HFF-Myc (cell line): ENCODE data around the gene NUBP2.

Experiments used
- DNase-seq: peaks from one replicate; pipeline ENCODE4 v3.0.0-alpha.2; 2011; ENCODE audit warnings: low read depth; ENCODE audit errors: extremely low read depth
- H3K4me3 ChIP-seq: replicated peaks from 2 replicates; pipeline ENCODE4 v1.5.1; 2011; ENCODE audit warnings: low read depth, mild to moderate bottlenecking, control low read depth, low read length
- CTCF ChIP-seq: IDR thresholded peaks from 2 replicates; pipeline ENCODE4 v1.5.1; 2012; ENCODE audit warnings: mild to moderate bottlenecking, low read depth, low read length, control low read depth; ENCODE audit errors: missing control alignments

The NUBP2 gene

GRCh38 chr16:1764971-1765370, 17.8 kb upstream of the NUBP2 start:
- no peak for DNase-seq
- TF ChIP-seq CTCF = no peak
- no peak overlapping the region for H3K4me3 ChIP-seq

GRCh38 chr16:1765826-1766225, 16.9 kb upstream of the NUBP2 start:
- DNase-seq = no peak
- no peak overlapping the region for H3K4me3 ChIP-seq
- TF ChIP-seq CTCF = no peak

DNA sequence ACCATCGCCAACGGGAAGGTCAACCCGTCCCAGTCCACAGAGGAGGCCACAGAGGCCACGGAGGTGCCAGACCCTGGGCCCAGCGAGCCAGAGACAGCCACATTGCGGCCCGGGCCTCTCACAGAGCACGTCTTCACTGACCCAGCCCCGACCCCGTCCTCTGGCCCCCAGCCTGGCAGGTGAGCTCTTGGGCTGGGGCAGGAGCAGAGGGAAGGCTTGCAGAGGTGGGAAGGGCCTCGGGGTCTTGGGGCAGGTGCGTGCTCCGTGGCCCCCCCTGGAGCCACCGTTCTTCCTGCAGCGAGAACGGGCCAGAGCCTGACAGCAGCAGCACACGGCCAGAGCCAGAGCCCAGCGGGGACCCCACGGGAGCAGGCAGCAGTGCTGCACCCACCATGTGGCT, 16.5 kb upstream of the NUBP2 start:
- H3K4me3 ChIP-seq = no peak overlapping the region
- TF ChIP-seq CTCF = no peak
- no peak for DNase-seq

DNA sequence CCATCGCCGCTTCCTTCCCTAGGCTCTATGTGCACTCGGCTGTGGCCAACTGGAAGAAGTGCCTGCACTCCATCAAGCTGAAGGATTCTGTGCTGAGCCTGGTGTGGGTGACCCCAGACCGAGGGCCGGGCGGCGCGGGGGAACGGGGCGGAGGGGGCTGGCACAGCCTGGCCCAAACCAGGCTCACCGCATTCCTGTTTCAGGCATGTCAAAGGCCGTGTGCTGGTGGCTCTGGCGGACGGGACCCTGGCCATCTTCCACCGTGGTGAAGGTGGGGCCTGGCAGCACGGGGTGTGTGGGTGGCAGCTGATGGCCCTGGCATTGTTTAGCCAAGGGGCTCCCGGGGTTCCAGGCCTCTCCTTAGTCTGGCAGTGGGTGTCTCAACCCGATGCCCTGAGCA, 16.1 kb upstream of the NUBP2 start:
- no peak for DNase-seq
- H3K4me3 ChIP-seq = no peak overlapping the region
- TF ChIP-seq CTCF = no peak

- DNase-seq = no peak
- no peak for TF ChIP-seq CTCF
- H3K4me3 ChIP-seq = no peak overlapping the region
These were observed 15.4 kb upstream of the NUBP2 start for GRCh38 chr16:1767116-1767994.

DNA sequence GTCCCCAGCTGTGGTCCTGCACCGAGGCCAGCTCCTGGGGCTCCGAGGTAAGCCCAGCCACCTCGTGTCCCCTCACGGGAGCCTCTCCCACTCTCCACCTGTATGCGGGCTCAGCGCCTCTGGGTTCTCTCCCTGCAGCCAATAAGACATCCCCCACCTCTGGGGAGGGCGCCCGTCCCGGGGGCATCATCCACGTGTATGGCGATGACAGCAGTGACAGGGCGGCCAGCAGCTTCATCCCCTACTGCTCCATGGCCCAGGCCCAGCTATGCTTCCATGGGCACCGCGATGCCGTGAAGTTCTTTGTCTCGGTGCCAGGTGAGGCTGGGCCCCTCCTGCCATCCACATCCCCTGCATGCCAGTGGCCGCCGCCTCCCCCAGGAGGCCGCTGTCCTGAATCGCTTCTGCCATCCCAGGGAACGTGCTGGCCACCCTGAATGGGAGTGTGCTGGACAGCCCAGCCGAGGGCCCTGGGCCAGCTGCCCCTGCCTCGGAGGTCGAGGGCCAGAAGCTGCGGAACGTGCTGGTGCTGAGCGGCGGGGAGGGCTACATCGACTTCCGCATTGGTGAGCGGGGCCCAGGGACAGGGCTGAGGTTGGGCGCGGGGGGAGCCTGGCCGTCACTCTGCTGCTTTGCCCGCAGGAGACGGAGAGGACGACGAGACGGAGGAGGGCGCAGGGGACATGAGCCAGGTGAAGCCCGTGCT, 14.5 kb upstream of the NUBP2 start:
- DNase-seq = no peak
- TF ChIP-seq CTCF = no peak
- H3K4me3 ChIP-seq = no peak overlapping the region
